Neural crest cell (in vitro differentiated cells): ENCODE measurements around the gene QSER1. TPM values are rescaled to one million over a fixed set of nuclear protein-coding genes. Genes with fewer than 3 reads are reported as not detected.
"Not testable (repeated sequence)": the region's sequence is repeated elsewhere in the genome, so short reads cannot be mapped to it uniquely, and the experiment has no call there.

Experiments
- DNase-seq: peaks from one replicate; pipeline ENCODE4 v3.0.0; 2021; ENCODE audit warnings: low read depth, mixed read lengths, low spot score
- H3K27ac Mint-ChIP-seq: one replicate; pipeline ENCODE4 v1.8.0; 2021; ENCODE audit warnings: mild to moderate bottlenecking, mixed read lengths; ENCODE audit not compliant: unreplicated experiment
- H3K27me3 Mint-ChIP-seq: 2 replicates; pipeline ENCODE4 v1.8.0; 2021; ENCODE audit warnings: low read depth, mild to moderate bottlenecking, mixed read lengths
- H3K36me3 Mint-ChIP-seq: 2 replicates; pipeline ENCODE4 v1.8.0; 2021; ENCODE audit warnings: low read depth, mild to moderate bottlenecking, mixed read lengths
- H3K4me1 Mint-ChIP-seq: 2 replicates; pipeline ENCODE4 v1.8.0; 2021; ENCODE audit warnings: mixed read lengths
- H3K4me3 Mint-ChIP-seq: one replicate; pipeline ENCODE4 v1.8.0; 2021; ENCODE audit warnings: mild to moderate bottlenecking, mixed read lengths
- H3K9me3 Mint-ChIP-seq: 2 replicates; pipeline ENCODE4 v1.8.0; 2021; ENCODE audit warnings: mixed read lengths
- total RNA-seq: library from RNA; stranded (reverse); gene quantifications from 2 replicates; pipeline ENCODE4 v1.2.1, GENCODE V29; 2021
- TF ChIP-seq, protein P1 (sequence below): fragments of 200-600 bp; sonication (generic); conservative IDR thresholded peaks from 2 replicates; pipeline ENCODE4 v1.5.0; 2021; ENCODE audit warnings: antibody characterized with exemption, mild to moderate bottlenecking

QSER1 gene
- total RNA-seq, 1 donor from 2014 or later = 59.4 TPM

DNA sequence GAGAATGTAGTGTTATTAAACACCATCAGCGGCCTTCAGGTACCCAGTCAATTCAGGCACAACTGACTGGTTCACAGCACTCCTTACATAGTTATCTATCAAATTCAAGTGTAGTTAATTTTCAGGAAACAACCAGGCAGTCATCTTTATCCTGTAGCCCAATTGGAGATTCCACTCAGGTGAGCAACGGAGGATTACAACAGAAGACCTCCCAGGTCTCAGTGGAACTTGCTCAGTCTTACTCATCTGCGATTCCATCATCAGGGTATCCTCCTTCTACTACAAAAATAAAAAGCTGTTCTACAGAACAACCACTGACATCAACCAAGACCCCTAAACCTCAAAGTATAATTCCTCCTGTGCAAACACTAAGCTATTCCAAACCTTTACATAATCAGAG is 39.6 kb downstream of the QSER1 start:
- H3K27ac Mint-ChIP-seq = no peak overlapping the region
- TF ChIP-seq, protein P1, sequence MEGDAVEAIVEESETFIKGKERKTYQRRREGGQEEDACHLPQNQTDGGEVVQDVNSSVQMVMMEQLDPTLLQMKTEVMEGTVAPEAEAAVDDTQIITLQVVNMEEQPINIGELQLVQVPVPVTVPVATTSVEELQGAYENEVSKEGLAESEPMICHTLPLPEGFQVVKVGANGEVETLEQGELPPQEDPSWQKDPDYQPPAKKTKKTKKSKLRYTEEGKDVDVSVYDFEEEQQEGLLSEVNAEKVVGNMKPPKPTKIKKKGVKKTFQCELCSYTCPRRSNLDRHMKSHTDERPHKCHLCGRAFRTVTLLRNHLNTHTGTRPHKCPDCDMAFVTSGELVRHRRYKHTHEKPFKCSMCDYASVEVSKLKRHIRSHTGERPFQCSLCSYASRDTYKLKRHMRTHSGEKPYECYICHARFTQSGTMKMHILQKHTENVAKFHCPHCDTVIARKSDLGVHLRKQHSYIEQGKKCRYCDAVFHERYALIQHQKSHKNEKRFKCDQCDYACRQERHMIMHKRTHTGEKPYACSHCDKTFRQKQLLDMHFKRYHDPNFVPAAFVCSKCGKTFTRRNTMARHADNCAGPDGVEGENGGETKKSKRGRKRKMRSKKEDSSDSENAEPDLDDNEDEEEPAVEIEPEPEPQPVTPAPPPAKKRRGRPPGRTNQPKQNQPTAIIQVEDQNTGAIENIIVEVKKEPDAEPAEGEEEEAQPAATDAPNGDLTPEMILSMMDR = no peak
- no peaks in the 10 kb centered on the region for H3K9me3 Mint-ChIP-seq

DNA sequence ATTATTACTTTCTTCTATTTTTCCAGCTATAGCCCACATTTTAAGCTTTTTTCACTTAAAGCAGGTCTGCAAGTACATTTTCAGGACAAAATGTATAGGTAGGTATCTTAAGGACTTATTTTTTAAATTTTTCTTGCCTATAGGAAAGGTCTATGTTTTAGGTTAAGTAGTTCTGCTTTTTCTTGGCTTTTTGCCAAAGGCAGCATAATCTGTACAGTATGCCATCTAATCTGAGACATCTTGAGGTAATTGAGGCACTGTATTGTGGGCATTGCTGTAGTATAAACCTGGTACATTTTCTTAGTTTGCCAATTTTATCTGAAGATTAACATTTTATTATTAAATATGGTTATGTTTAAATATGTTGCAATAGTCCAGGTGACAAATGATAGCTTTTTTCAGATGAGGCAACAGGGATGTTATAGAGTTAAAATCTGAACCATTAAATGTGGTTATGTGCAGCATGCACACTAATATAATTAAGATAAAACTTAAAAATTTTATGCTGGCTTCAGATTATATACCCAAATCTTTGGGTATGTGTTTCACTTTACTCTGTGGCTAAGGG is 42.9 kb downstream of the QSER1 start:
- H3K4me3 Mint-ChIP-seq = no peak overlapping the region
- no peak overlapping the region for H3K27ac Mint-ChIP-seq
- H3K4me1 Mint-ChIP-seq = peaks cover 18% of the 10 kb centered on the region
- H3K27me3 Mint-ChIP-seq = no peaks in the 10 kb centered on the region
- no peak for DNase-seq
- no peaks in the 10 kb centered on the region for H3K9me3 Mint-ChIP-seq
- TF ChIP-seq, protein P1 = no peak
- H3K36me3 Mint-ChIP-seq = peaks cover 47% of the 10 kb centered on the region

More for the DNA sequence above, 39.6 kb downstream of the QSER1 start:
- Mint-ChIP-seq H3K27me3 (no peaks in the 10 kb centered on the region), H3K4me3 (no peak overlapping the region), H3K36me3 (peaks cover 45% of the 10 kb centered on the region), H3K4me1 (peaks cover 7% of the 10 kb centered on the region)
- DNase-seq = no peak

DNA sequence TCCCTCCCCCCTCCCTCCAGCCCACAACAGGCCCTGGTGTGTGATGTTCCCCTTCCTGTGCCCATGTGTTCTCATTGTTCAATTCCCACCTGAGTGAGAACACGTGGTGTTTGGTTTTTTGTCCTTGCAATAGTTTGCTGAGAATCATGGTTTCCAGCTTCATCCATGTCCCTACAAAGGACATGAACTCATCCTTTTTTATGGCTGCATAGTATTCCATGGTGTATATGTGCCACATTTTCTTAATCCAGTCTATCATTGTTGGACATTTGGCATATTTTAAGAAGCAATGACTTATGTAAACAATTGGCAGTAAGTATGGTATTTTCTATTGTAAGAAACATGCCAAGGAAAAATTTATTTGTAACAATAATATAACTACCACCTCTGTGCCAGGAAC is 43.6 kb downstream of the QSER1 start:
- H3K4me3 Mint-ChIP-seq, H3K9me3 Mint-ChIP-seq, DNase-seq, H3K27me3 Mint-ChIP-seq, H3K27ac Mint-ChIP-seq: not testable (repeated sequence)
- Mint-ChIP-seq H3K36me3 (peaks cover 47% of the 10 kb centered on the region), H3K4me1 (peaks cover 19% of the 10 kb centered on the region)

DNA sequence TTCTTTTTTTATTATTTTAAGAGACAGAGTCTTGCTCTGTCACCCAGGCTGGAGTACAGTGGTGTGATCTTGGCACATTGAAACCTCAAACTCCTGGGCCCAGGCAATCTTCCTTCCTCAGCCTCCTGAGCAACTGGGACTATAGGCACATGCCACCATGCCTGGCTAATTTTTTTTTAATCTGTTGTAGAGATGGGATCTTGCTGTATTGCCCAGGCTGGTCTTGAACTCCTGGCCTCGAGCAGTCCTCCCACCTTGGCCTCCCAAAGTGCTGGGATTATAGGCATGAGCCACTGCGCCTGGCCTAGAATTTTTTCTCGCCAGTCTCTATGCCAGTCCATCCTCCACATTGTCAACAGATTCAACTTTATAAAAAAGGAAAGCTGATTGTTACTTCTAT is 44.7 kb downstream of the QSER1 start:
- H3K9me3 Mint-ChIP-seq, H3K4me3 Mint-ChIP-seq, H3K27me3 Mint-ChIP-seq, H3K27ac Mint-ChIP-seq, DNase-seq: not testable (repeated sequence)
- Mint-ChIP-seq H3K4me1 (peaks cover 19% of the 10 kb centered on the region), H3K36me3 (peaks cover 42% of the 10 kb centered on the region)

DNA sequence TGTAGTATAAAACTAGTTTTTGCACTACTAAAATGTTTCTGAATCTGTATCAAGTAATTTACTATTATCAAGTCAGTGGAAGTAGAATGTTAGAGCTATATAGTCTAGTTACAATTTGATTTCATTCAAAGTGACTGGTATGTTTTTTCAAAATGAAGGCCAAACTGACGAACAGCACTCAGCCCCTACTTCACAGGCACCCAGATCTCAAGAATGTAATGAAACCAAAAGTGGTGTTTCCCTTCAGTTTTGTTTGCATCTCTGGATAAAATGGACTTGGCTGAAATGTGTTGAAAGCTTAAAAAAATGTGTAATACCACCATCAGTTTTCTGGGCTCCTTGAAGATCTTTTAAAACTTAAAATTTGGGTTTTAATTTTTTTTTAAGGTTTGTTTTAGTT is 46.4 kb downstream of the QSER1 start:
- Mint-ChIP-seq H3K4me1 (peaks cover 19% of the 10 kb centered on the region), H3K9me3 (no peaks in the 10 kb centered on the region), H3K36me3 (peaks cover 30% of the 10 kb centered on the region), H3K4me3 (no peak overlapping the region), H3K27me3 (no peaks in the 10 kb centered on the region), H3K27ac (no peak overlapping the region)
- TF ChIP-seq, protein P1 = no peak
- no peak for DNase-seq

DNA sequence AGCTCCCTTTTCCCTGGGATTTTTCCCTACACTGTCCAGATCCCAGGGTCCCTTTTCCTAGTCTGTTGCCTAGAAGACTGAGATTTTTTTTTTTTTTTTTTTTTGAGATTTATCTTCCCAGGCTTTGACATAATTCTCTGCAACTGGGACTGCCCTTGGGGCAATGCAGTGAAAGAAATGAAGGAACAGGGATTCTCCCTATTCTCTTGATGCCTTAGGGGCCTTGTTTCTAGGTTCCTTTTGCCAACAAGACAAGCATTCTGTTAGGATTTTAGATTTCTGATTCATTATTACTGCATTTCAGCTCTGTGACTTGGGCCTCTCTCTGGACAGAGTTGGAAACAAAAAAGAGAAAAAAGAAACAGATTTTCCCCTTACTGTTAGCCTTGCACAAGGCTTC is 47.3 kb downstream of the QSER1 start:
- no peak for DNase-seq
- Mint-ChIP-seq H3K4me1 (peaks cover 19% of the 10 kb centered on the region), H3K9me3 (no peaks in the 10 kb centered on the region), H3K36me3 (peaks cover 23% of the 10 kb centered on the region), H3K27ac (peak overlapping the region; percentile 70), H3K27me3 (no peaks in the 10 kb centered on the region), H3K4me3 (peak overlapping the region; percentile 21)
- TF ChIP-seq, protein P1 = no peak

DNA sequence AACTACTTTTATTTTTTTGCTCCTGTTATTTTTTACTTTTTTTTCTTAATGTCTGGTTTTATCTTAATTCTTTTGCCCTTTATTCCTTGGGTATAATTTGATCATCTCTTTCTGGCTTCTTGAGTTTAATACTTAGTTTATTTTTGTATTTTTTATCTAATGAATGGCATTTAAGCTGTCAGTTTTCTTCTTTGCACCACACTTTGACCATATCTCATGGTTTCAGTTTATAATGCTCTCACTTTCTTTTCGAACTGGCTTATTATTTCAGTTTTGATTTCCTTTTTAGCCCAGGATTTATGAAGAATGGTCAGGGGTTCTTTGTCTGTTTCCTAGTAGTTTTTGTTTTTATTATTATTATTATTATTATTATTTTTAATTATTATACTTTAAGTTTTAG is 48.3 kb downstream of the QSER1 start:
- no peaks in the 10 kb centered on the region for H3K27me3 Mint-ChIP-seq
- H3K9me3 Mint-ChIP-seq = no peaks in the 10 kb centered on the region
- TF ChIP-seq, protein P1 = no peak
- peaks cover 21% of the 10 kb centered on the region for H3K36me3 Mint-ChIP-seq
- no peak for DNase-seq
- no peak overlapping the region for H3K27ac Mint-ChIP-seq
- H3K4me1 Mint-ChIP-seq = peaks cover 19% of the 10 kb centered on the region
- H3K4me3 Mint-ChIP-seq = no peak overlapping the region
